Measurements from ENCODE around the gene MYCBP2.
"Not testable (repeated sequence)": the region's sequence is repeated elsewhere in the genome, so short reads cannot be mapped to it uniquely, and the experiment has no call there.

MYCBP2 gene

GRCh38 chr13:77198995-77199394, 127.9 kb downstream of the MYCBP2 start:
- not testable (repeated sequence) for DNase-seq

GRCh38 chr13:77196052-77196618, 130.8 kb downstream of the MYCBP2 start:
- no peak for DNase-seq

- DNase-seq = no peak
Observed at GRCh38 chr13:77190349-77190958, 136.4 kb downstream of the MYCBP2 start.

GRCh38 chr13:77185721-77186120, 141.2 kb downstream of the MYCBP2 start:
- no peak for DNase-seq

- no peak for DNase-seq
Observed at GRCh38 chr13:77184455-77184854, 142.4 kb downstream of the MYCBP2 start.

GRCh38 chr13:77180011-77180410, 146.9 kb downstream of the MYCBP2 start:
- no peak for DNase-seq

GRCh38 chr13:77177646-77178045, 149.2 kb downstream of the MYCBP2 start:
- DNase-seq = no peak

- no peak for DNase-seq
Observed at GRCh38 chr13:77176350-77176749, 150.5 kb downstream of the MYCBP2 start.

GRCh38 chr13:77172650-77173049, 154.2 kb downstream of the MYCBP2 start:
- no peak for DNase-seq

GRCh38 chr13:77171451-77171850, 155.4 kb downstream of the MYCBP2 start:
- no peak for DNase-seq

- no peak for DNase-seq
Observed at GRCh38 chr13:77168237-77168636, 158.7 kb downstream of the MYCBP2 start.

GRCh38 chr13:77150651-77151050, 176.2 kb downstream of the MYCBP2 start:
- no peak for DNase-seq

- no peak for DNase-seq
Observed at GRCh38 chr13:77143431-77143830, 183.5 kb downstream of the MYCBP2 start.

GRCh38 chr13:77139306-77139705, 187.6 kb downstream of the MYCBP2 start:
- no peak for DNase-seq

GRCh38 chr13:77138813-77139212, 188.1 kb downstream of the MYCBP2 start:
- no peak for DNase-seq

GRCh38 chr13:77136902-77137420, 189.9 kb downstream of the MYCBP2 start:
- DNase-seq = no peak

GRCh38 chr13:77124423-77124822, 202.5 kb downstream of the MYCBP2 start:
- no peak for DNase-seq

- no peak for DNase-seq
Observed at GRCh38 chr13:77118134-77118533, 208.8 kb downstream of the MYCBP2 start.

- DNase-seq = no peak
Observed at GRCh38 chr13:77114271-77114670, 212.6 kb downstream of the MYCBP2 start.

- no peak for DNase-seq
Observed at GRCh38 chr13:77113496-77113895, 213.4 kb downstream of the MYCBP2 start.

GRCh38 chr13:77105051-77105450, 221.8 kb downstream of the MYCBP2 start:
- DNase-seq = no peak

- no peak for DNase-seq
Observed at GRCh38 chr13:77099415-77099814, 227.5 kb downstream of the MYCBP2 start.

GRCh38 chr13:77095288-77095687, 231.6 kb downstream of the MYCBP2 start:
- no peak for DNase-seq

GRCh38 chr13:77094773-77095172, 232.1 kb downstream of the MYCBP2 start:
- DNase-seq = no peak

GRCh38 chr13:77093735-77094134, 233.2 kb downstream of the MYCBP2 start:
- no peak for DNase-seq
